ENCODE measurements around the gene TBC1D14. TPM values are rescaled to one million over a fixed set of nuclear protein-coding genes. Genes with fewer than 3 reads are reported as not detected.

The TBC1D14 gene
- total and polyA plus RNA-seq, 2 of the 8 experiments (the other 6 are each of a cell fraction or from before 2014, with no cell fraction given) = 45.6 to 48.2 TPM

DNA sequence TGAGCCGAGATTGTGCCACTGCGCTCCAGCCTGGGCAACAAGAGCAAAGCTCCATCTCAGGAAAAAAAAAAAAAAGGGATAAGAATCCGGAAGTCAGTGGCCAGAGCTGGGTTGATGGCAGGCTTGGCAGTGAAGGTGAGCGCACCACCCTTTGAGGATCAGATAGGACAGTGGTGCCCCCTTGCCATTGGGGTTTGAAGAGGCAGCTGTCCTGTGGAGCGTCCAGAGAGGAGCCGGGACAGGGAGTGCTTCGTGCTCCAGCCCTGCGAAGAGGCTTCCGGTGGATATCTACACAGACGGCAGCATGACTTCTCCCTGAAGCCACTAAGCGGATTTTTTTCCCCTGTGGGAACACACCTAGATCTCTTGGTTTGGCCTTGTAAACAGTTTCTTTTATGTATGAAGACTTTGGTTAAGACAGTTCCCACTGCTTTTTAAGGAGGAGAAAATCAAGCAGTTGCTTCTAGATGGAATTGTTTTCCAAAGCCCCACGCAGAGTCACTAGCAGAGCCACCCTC is 6.5 kb downstream of the TBC1D14 start (continued):
- TF ChIP-seq, protein P1, sequence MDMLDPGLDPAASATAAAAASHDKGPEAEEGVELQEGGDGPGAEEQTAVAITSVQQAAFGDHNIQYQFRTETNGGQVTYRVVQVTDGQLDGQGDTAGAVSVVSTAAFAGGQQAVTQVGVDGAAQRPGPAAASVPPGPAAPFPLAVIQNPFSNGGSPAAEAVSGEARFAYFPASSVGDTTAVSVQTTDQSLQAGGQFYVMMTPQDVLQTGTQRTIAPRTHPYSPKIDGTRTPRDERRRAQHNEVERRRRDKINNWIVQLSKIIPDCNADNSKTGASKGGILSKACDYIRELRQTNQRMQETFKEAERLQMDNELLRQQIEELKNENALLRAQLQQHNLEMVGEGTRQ (IDR thresholded peaks at IDR 0.05; ENCODE audit: low read length) = no peak
- no peak for TF ChIP-seq RXRA (IDR thresholded peaks at IDR 0.05; ENCODE audit: insufficient read depth, low read depth, low read length)
- TF ChIP-seq SP4 (IDR thresholded peaks at IDR 0.05; ENCODE audit: low read length) = no peak
- TF ChIP-seq TCF12 (IDR thresholded peaks at IDR 0.05; ENCODE audit: low read depth, low read length) = no peak
- TF ChIP-seq FOSL1 (IDR thresholded peaks at IDR 0.05; ENCODE audit: insufficient read depth, low read depth, low read length) = no peak
